ENCODE data around the gene PWP2.
"Not testable (repeated sequence)": the region's sequence is repeated elsewhere in the genome, so short reads cannot be mapped to it uniquely, and the experiment has no call there.

DNA sequence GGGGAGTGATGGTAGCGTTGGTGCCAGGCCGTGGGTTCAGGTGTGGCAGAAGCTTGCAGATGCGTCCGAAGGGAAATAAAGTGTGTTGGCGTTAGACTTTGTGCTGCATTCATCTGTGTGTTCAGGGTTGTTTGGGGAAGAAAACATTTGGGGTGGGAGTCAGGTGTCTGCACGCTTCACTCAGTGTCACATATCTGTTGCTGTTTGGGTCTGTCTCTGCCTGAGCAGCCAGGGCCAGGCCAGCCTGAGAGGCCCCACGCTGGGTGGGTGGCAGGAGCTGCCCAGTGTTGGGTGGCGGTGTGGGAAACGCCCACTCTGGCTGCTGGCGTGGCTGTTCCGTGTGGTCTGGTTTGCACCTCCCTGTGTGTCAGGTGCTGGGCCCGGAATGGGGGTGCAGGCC, 38.4 kb downstream of the PWP2 start:
- TF ChIP-seq CTCF, POLR2A (IDR thresholded peaks at IDR 0.05): not testable (repeated sequence)
